Osteoblast (primary cell): ENCODE data around the gene OPN4. TPM values are rescaled to one million over a fixed set of nuclear protein-coding genes. Genes with fewer than 3 reads are reported as not detected.
A peak's percentile ranks its signal among the peaks of the same experiment; 100 is the strongest.

Experiments used
- DNase-seq: peaks from one replicate; pipeline ENCODE4 v3.0.0; 2011; ENCODE audit warnings: low spot score, mixed read lengths; ENCODE audit not compliant: insufficient read length; ENCODE audit errors: missing footprints
- H2AFZ ChIP-seq: 2 replicates; pipeline ENCODE4 v1.6.0; 2011; ENCODE audit warnings: mild to moderate bottlenecking, low read length
- H3K27ac ChIP-seq: 2 replicates; pipeline ENCODE4 v1.5.1; 2011; ENCODE audit warnings: mild to moderate bottlenecking, low read depth, low read length, moderate library complexity
- H3K27me3 ChIP-seq: 2 replicates; pipeline ENCODE4 v1.6.0; 2012; ENCODE audit warnings: mild to moderate bottlenecking, control low read depth, inconsistent platforms, low read length, moderate library complexity; ENCODE audit not compliant: insufficient read depth
- H3K36me3 ChIP-seq: 2 replicates; pipeline ENCODE4 v1.5.1; 2011; ENCODE audit warnings: mild to moderate bottlenecking, low read length, control low read depth, moderate library complexity; ENCODE audit not compliant: insufficient read depth
- H3K4me1 ChIP-seq: 2 replicates; pipeline ENCODE4 v1.5.1; 2011; ENCODE audit warnings: mild to moderate bottlenecking, low read length, control low read depth, moderate library complexity; ENCODE audit not compliant: insufficient read depth
- H3K4me2 ChIP-seq: 2 replicates; pipeline ENCODE4 v1.6.0; 2011; ENCODE audit warnings: mild to moderate bottlenecking, low read length; ENCODE audit not compliant: insufficient read depth
- H3K4me3 ChIP-seq: fragments of 200-600 bp; sonication (generic); 3 replicates; pipeline ENCODE4 v1.5.1; 2012; ENCODE audit warnings: mild to moderate bottlenecking, low read length, inconsistent platforms; ENCODE audit not compliant: insufficient read depth
- H3K79me2 ChIP-seq: 2 replicates; pipeline ENCODE4 v1.6.0; 2012; ENCODE audit warnings: mild to moderate bottlenecking, low read length, control low read depth, inconsistent platforms; ENCODE audit not compliant: insufficient read depth
- H3K9me3 ChIP-seq: 2 replicates; pipeline ENCODE4 v1.5.1; 2011; ENCODE audit warnings: low read depth, low read length, control low read depth
- H4K20me1 ChIP-seq: 2 replicates; pipeline ENCODE4 v1.6.0; 2012; ENCODE audit warnings: mild to moderate bottlenecking, low read length, control low read depth; ENCODE audit not compliant: insufficient read depth
- CTCF ChIP-seq: IDR thresholded peaks from 2 replicates; pipeline ENCODE4 v1.5.1; 2011; ENCODE audit warnings: mild to moderate bottlenecking, low read depth, low read length, moderate library complexity; ENCODE audit errors: extremely low read depth
- total RNA-seq: library from RNA; depleted of rRNA; stranded (reverse); fragments of >200 nt; gene quantifications from 2 replicates; pipeline ENCODE4 v1.2.3, GENCODE V29; 2012

Gene OPN4
- total RNA-seq, 1 donor = not detected

DNA sequence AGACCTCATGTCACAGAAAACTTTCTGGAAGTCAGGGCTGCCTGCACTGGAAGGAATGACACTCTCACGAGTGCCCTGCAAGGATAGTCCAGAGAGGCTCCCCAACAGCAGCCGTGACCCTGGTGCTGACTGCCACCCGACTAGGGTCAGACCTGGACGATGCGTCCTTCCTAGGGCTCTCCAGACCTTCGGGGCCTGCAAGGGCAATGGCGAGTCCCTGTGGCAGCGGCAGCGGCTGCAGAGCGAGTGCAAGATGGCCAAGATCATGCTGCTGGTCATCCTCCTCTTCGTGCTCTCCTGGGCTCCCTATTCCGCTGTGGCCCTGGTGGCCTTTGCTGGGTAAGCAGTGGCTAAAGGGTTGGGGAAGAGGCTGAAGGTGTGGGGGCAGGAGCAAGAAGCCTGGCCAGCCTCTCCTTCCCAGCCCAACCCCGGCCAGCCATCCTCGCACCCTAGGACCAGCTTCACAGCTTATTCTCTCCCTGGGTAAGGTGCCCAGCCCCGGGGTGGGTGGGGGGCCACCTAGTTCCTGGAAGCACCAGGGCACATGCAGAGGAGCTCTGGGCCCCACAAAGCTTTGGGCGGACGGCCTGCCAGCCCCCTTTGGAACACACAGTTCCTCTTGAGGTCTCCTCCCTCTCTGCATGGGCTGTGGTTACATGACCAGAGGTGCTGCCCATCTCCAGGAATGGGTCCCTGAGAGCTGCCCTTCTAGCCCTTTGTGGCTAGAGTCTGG lies 5.5 kb downstream of the OPN4 start:
- no peak for TF ChIP-seq CTCF
- no peak overlapping the region for H3K27ac ChIP-seq
- DNase-seq = peak; percentile 54

GRCh38 chr10:86661161-86662025 lies 7.0 kb downstream of the OPN4 start:
- H3K4me3 ChIP-seq = no peak overlapping the region
- no peaks in the 10 kb centered on the region for H3K36me3 ChIP-seq
- peak; percentile 87 for DNase-seq
- no peaks in the 10 kb centered on the region for H3K9me3 ChIP-seq
- peaks cover 2% of the 10 kb centered on the region for H3K27me3 ChIP-seq
- no peaks in the 10 kb centered on the region for H4K20me1 ChIP-seq
- H3K4me2 ChIP-seq = no peak overlapping the region
- H3K4me1 ChIP-seq = no peaks in the 10 kb centered on the region
- no peak for TF ChIP-seq CTCF
- no peaks in the 10 kb centered on the region for H3K79me2 ChIP-seq
- no peak overlapping the region for H2AFZ ChIP-seq
- H3K27ac ChIP-seq = no peak overlapping the region

More for the DNA sequence above, 5.5 kb downstream of the OPN4 start:
- H3K79me2 ChIP-seq = no peaks in the 10 kb centered on the region
- no peaks in the 10 kb centered on the region for H3K9me3 ChIP-seq
- no peak overlapping the region for H2AFZ ChIP-seq
- H3K4me2 ChIP-seq = no peak overlapping the region
- no peaks in the 10 kb centered on the region for H3K36me3 ChIP-seq
- H3K4me3 ChIP-seq = no peak overlapping the region
- H3K4me1 ChIP-seq = no peaks in the 10 kb centered on the region
- H4K20me1 ChIP-seq = no peaks in the 10 kb centered on the region
- H3K27me3 ChIP-seq = peaks cover 2% of the 10 kb centered on the region

GRCh38 chr10:86662186-86663045 lies 8.1 kb downstream of the OPN4 start:
- H2AFZ ChIP-seq = no peak overlapping the region

More at GRCh38 chr10:86662186-86663045, 8.1 kb downstream of the OPN4 start:
- Histone ChIP-seq H3K9me3 (no peaks in the 10 kb centered on the region), H3K4me2 (no peak overlapping the region), H3K27me3 (peaks cover under 1% of the 10 kb centered on the region), H3K36me3 (no peaks in the 10 kb centered on the region), H3K79me2 (no peaks in the 10 kb centered on the region), H4K20me1 (no peaks in the 10 kb centered on the region), H3K4me3 (no peak overlapping the region), H3K4me1 (no peaks in the 10 kb centered on the region), H3K27ac (no peak overlapping the region)
- no peak for TF ChIP-seq CTCF
- DNase-seq = peak; percentile 58
